Activated naive CD4-positive, alpha-beta T cell treated with Interleukin-2 at 50 U/mL for 16 hours (primary cell): ENCODE results near the gene PRODH.
A peak's percentile ranks its signal among the peaks of the same experiment; 100 is the strongest.
"Not testable (repeated sequence)": the region's sequence is repeated elsewhere in the genome, so short reads cannot be mapped to it uniquely, and the experiment has no call there.

Experiments
- DNase-seq: peaks from one replicate; pipeline ENCODE4 v3.0.0-alpha.2; 2020

Gene PRODH

GRCh38 chr22:18935889-18936529, at the start of gene PRODH:
Gene PRODH (minus strand): TSS chr22:18936293. CDS start chr22:18936287, 6 bp downstream.
- DNase-seq, result no peak

- no peak for DNase-seq
Observed at GRCh38 chr22:18985780-18986179, 49.7 kb upstream of the PRODH start.

- no peak for DNase-seq
Observed at GRCh38 chr22:18984564-18984963, 48.5 kb upstream of the PRODH start.

GRCh38 chr22:18983120-18983651, 47.1 kb upstream of the PRODH start:
- no peak for DNase-seq

- DNase-seq, result no peak
Observed at GRCh38 chr22:18980829-18981228, 44.7 kb upstream of the PRODH start.

- DNase-seq, result no peak
Observed at GRCh38 chr22:18979957-18980356, 43.9 kb upstream of the PRODH start.

- no peak for DNase-seq
Observed at GRCh38 chr22:18978506-18978905, 42.4 kb upstream of the PRODH start.

- no peak for DNase-seq
Observed at GRCh38 chr22:18977824-18978425, 41.8 kb upstream of the PRODH start.

GRCh38 chr22:18976197-18976751, 40.2 kb upstream of the PRODH start:
- no peak for DNase-seq

GRCh38 chr22:18975434-18976196, 39.5 kb upstream of the PRODH start:
- DNase-seq, result no peak

- no peak for DNase-seq
Observed at GRCh38 chr22:18974477-18975180, 38.5 kb upstream of the PRODH start.

- no peak for DNase-seq
Observed at GRCh38 chr22:18973264-18974031, 37.4 kb upstream of the PRODH start.

- not testable (repeated sequence) for DNase-seq
Observed at GRCh38 chr22:18972591-18972990, 36.5 kb upstream of the PRODH start.

- DNase-seq, result not testable (repeated sequence)
Observed at GRCh38 chr22:18972029-18972428, 35.9 kb upstream of the PRODH start.

- DNase-seq, result no peak
Observed at GRCh38 chr22:18971321-18971751, 35.2 kb upstream of the PRODH start.

GRCh38 chr22:18970948-18971315, 34.8 kb upstream of the PRODH start:
- no peak for DNase-seq

- peak; percentile 4 for DNase-seq
Observed at GRCh38 chr22:18970176-18970947, 34.3 kb upstream of the PRODH start.

- not testable (repeated sequence) for DNase-seq
Observed at GRCh38 chr22:18969158-18969942, 33.3 kb upstream of the PRODH start.

GRCh38 chr22:18968011-18968749, 32.1 kb upstream of the PRODH start:
- peak; percentile 12 for DNase-seq
